ENCODE results near the gene PRKAG3.
"Not testable (repeated sequence)": the region's sequence is repeated elsewhere in the genome, so short reads cannot be mapped to it uniquely, and the experiment has no call there.

PRKAG3 gene

GRCh38 chr2:218780046-218780445 is 51.6 kb downstream of the PRKAG3 start:
- DNase-seq, result no peak

GRCh38 chr2:218777276-218777990 is 54.2 kb downstream of the PRKAG3 start:
- no peak for DNase-seq

DNA sequence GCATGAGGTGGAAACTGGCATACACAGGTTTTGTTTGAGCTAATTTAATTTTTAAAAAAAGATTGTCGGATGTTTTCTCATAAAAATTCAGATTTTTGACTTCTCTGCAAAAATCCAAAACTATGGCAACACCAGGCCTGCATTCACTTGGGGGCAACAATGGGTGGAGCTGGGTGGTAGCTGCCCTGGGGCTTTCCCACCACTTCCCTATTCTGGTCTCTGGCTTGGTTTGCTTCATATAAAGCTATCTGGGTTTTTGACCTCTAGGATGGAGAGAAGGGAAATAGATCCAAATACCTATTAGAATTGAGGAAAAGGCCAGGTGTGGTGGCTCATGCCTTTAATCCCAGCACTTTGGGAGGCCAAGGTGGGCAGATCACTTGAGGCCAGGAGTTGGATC is 55.1 kb downstream of the PRKAG3 start:
- DNase-seq, result no peak

GRCh38 chr2:218773881-218774280 is 57.7 kb downstream of the PRKAG3 start:
- DNase-seq, result no peak

- not testable (repeated sequence) for DNase-seq
Measured at GRCh38 chr2:218772759-218773158, 58.8 kb downstream of the PRKAG3 start.

Data from EL (cell line).